ENCODE measurements around the gene IL1RAPL1.

DNA sequence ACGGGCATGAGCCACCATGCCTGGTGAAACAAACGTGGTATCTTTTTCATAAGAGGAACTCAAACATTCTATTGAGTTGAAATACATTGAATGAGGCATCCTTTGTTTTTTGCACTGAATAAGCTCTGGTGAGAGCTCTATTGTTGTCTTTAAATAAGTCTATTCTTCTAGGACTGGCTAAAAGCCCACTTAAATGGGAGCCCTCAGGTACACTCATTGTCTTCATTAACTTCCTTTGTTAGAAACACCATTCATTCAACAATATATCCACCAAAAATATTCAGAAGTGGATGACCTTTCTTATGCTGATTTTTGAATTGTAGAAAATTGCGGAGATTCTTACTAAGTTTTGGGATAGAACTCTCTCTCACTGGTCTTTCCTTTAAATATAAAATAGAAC, 568.0 kb downstream of the IL1RAPL1 start:
- TF ChIP-seq, protein P1, sequence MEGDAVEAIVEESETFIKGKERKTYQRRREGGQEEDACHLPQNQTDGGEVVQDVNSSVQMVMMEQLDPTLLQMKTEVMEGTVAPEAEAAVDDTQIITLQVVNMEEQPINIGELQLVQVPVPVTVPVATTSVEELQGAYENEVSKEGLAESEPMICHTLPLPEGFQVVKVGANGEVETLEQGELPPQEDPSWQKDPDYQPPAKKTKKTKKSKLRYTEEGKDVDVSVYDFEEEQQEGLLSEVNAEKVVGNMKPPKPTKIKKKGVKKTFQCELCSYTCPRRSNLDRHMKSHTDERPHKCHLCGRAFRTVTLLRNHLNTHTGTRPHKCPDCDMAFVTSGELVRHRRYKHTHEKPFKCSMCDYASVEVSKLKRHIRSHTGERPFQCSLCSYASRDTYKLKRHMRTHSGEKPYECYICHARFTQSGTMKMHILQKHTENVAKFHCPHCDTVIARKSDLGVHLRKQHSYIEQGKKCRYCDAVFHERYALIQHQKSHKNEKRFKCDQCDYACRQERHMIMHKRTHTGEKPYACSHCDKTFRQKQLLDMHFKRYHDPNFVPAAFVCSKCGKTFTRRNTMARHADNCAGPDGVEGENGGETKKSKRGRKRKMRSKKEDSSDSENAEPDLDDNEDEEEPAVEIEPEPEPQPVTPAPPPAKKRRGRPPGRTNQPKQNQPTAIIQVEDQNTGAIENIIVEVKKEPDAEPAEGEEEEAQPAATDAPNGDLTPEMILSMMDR (conservative IDR thresholded peaks at IDR 0.05 in 1 of 2, IDR thresholded peaks at IDR 0.05 in 1 of 2; ENCODE audit: extremely low read depth in 1 of 2, insufficient read depth in 1 of 2, low read depth in 1 of 2, low read length in 2 of 2) = no peak
- TF ChIP-seq EZH2 (IDR thresholded peaks at IDR 0.05; ENCODE audit: borderline replicate concordance, low read length) = no peak

Data from mammary epithelial cell (primary cell).